ENCODE measurements around the gene DEPDC1B.
"Not testable (repeated sequence)": the region's sequence is repeated elsewhere in the genome, so short reads cannot be mapped to it uniquely, and the experiment has no call there.

The DEPDC1B gene

DNA sequence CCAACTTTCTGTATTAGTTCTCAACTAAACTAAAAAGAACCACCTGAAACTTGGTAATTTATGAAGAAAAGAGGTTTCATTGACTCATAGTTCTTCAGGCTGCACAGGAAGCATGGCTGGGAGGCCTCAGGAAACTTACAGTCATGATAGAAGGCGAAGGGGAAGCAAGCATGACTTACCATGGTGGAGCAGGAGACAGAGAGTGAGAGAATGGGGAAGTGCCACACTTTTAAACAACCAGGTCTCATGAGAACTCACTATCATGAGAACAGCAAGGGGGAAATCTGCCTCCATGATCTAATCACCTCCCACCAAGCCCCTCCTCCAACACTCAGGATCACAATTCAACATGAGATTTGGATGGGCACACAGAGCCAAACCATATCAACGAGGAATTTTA lies 123.5 kb downstream of the DEPDC1B start:
- Histone ChIP-seq H3K27ac (ENCODE audit: low read length) (no peak overlapping the region), H3K4me1 (ENCODE audit: insufficient read depth, low read length) (no peaks in the 10 kb centered on the region), H3K4me3 (ENCODE audit: low read length) (no peak overlapping the region), H3K27me3 (ENCODE audit: insufficient read depth, low read length) (no peaks in the 10 kb centered on the region), H3K36me3 (ENCODE audit: insufficient read depth, low read depth, low read length) (no peaks in the 10 kb centered on the region), H3K9ac (ENCODE audit: low read depth, low read length) (no peak overlapping the region), H3K9me3 (ENCODE audit: insufficient read depth, low read depth, low read length) (peaks cover 24% of the 10 kb centered on the region)

DNA sequence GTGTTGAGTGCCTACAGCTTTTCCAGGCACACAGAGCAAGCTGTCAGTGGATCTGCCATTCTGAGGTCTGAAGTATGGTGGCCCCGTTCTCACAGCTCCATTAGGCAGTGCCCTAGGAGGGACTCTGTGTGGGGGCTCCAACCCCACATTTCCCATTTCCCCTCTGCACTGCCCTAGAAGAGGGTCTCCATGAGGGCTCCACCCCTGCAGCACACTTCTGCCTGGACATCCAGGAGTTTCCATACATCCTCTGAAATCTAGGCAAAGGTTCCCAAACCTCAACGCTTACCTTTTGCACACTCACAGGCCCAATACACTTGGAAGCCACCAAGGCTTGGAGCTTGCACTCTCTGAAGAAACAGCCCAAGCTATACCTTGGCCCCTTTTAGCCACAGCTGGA lies 131.3 kb downstream of the DEPDC1B start:
- H3K4me1 ChIP-seq (ENCODE audit: insufficient read depth, low read length): no peaks in the 10 kb centered on the region
- no peaks in the 10 kb centered on the region for H3K27me3 ChIP-seq (ENCODE audit: insufficient read depth, low read length)
- H3K27ac ChIP-seq (ENCODE audit: low read length): no peak overlapping the region
- H3K4me3 ChIP-seq (ENCODE audit: low read length): no peak overlapping the region
- H3K9me3 ChIP-seq (ENCODE audit: insufficient read depth, low read depth, low read length): peaks cover 15% of the 10 kb centered on the region
- H3K9ac ChIP-seq (ENCODE audit: low read depth, low read length): no peak overlapping the region
- no peaks in the 10 kb centered on the region for H3K36me3 ChIP-seq (ENCODE audit: insufficient read depth, low read depth, low read length)

- no peak overlapping the region for H3K27ac ChIP-seq (ENCODE audit: low read length)
- H3K4me3 ChIP-seq (ENCODE audit: low read length): no peak overlapping the region
- H3K4me1 ChIP-seq (ENCODE audit: insufficient read depth, low read length): no peaks in the 10 kb centered on the region
- H3K27me3 ChIP-seq (ENCODE audit: insufficient read depth, low read length): no peaks in the 10 kb centered on the region
- no peaks in the 10 kb centered on the region for H3K36me3 ChIP-seq (ENCODE audit: insufficient read depth, low read depth, low read length)
- H3K9me3 ChIP-seq (ENCODE audit: insufficient read depth, low read depth, low read length): peaks cover 12% of the 10 kb centered on the region
- no peak overlapping the region for H3K9ac ChIP-seq (ENCODE audit: low read depth, low read length)
Observed at GRCh38 chr5:60563696-60564324, 136.2 kb downstream of the DEPDC1B start.

GRCh38 chr5:60553291-60553690 lies 146.7 kb downstream of the DEPDC1B start:
- H3K9ac ChIP-seq (ENCODE audit: low read depth, low read length); H3K27me3 ChIP-seq (ENCODE audit: insufficient read depth, low read length); H3K27ac ChIP-seq (ENCODE audit: low read length); H3K4me1 ChIP-seq (ENCODE audit: insufficient read depth, low read length); H3K4me3 ChIP-seq (ENCODE audit: low read length); H3K36me3 ChIP-seq (ENCODE audit: insufficient read depth, low read depth, low read length); H3K9me3 ChIP-seq (ENCODE audit: insufficient read depth, low read depth, low read length): not testable (repeated sequence)

GRCh38 chr5:60551829-60552228 lies 148.1 kb downstream of the DEPDC1B start:
- Histone ChIP-seq H3K27me3 (ENCODE audit: insufficient read depth, low read length) (no peaks in the 10 kb centered on the region), H3K4me1 (ENCODE audit: insufficient read depth, low read length) (no peaks in the 10 kb centered on the region), H3K9ac (ENCODE audit: low read depth, low read length) (no peak overlapping the region), H3K27ac (ENCODE audit: low read length) (no peak overlapping the region), H3K9me3 (ENCODE audit: insufficient read depth, low read depth, low read length) (peaks cover 9% of the 10 kb centered on the region; the same call in 1 of the 2 replicates), H3K4me3 (ENCODE audit: low read length) (no peak overlapping the region), H3K36me3 (ENCODE audit: insufficient read depth, low read depth, low read length) (no peaks in the 10 kb centered on the region)

- Histone ChIP-seq H3K27ac (ENCODE audit: low read length) (no peak overlapping the region), H3K27me3 (ENCODE audit: insufficient read depth, low read length) (no peaks in the 10 kb centered on the region), H3K4me1 (ENCODE audit: insufficient read depth, low read length) (no peaks in the 10 kb centered on the region), H3K9ac (ENCODE audit: low read depth, low read length) (no peak overlapping the region), H3K9me3 (ENCODE audit: insufficient read depth, low read depth, low read length) (peaks cover 9% of the 10 kb centered on the region; the same call in 1 of the 2 replicates), H3K4me3 (ENCODE audit: low read length) (no peak overlapping the region), H3K36me3 (ENCODE audit: insufficient read depth, low read depth, low read length) (no peaks in the 10 kb centered on the region)
Observed at GRCh38 chr5:60551250-60551649, 148.7 kb downstream of the DEPDC1B start.

GRCh38 chr5:60550311-60550710 lies 149.7 kb downstream of the DEPDC1B start:
- Histone ChIP-seq H3K4me3 (ENCODE audit: low read length) (no peak overlapping the region), H3K36me3 (ENCODE audit: insufficient read depth, low read depth, low read length) (no peaks in the 10 kb centered on the region), H3K27ac (ENCODE audit: low read length) (no peak overlapping the region), H3K9me3 (ENCODE audit: insufficient read depth, low read depth, low read length) (peaks cover 5% of the 10 kb centered on the region; the same call in 1 of the 2 replicates), H3K9ac (ENCODE audit: low read depth, low read length) (no peak overlapping the region), H3K27me3 (ENCODE audit: insufficient read depth, low read length) (no peaks in the 10 kb centered on the region), H3K4me1 (ENCODE audit: insufficient read depth, low read length) (no peaks in the 10 kb centered on the region)

- no peak overlapping the region for H3K9ac ChIP-seq (ENCODE audit: low read depth, low read length)
- H3K4me1 ChIP-seq (ENCODE audit: insufficient read depth, low read length): no peaks in the 10 kb centered on the region
- H3K36me3 ChIP-seq (ENCODE audit: insufficient read depth, low read depth, low read length): no peaks in the 10 kb centered on the region
- H3K4me3 ChIP-seq (ENCODE audit: low read length): no peak overlapping the region
- H3K27ac ChIP-seq (ENCODE audit: low read length): no peak overlapping the region
- H3K27me3 ChIP-seq (ENCODE audit: insufficient read depth, low read length): no peaks in the 10 kb centered on the region
- H3K9me3 ChIP-seq (ENCODE audit: insufficient read depth, low read depth, low read length): no peaks in the 10 kb centered on the region
Observed at GRCh38 chr5:60549841-60550240, 150.1 kb downstream of the DEPDC1B start.
